D341Med (cell line): Measurements from ENCODE around the gene MTMR10.

Experiments
- DNase-seq: peaks from one replicate; pipeline ENCODE4 v3.0.0; 2012; ENCODE audit warnings: low spot score

Gene MTMR10

GRCh38 chr15:30921106-30921505 lies 70.3 kb downstream of the MTMR10 start:
- DNase-seq: no peak

GRCh38 chr15:30919877-30920550 lies 71.4 kb downstream of the MTMR10 start:
- no peak for DNase-seq

GRCh38 chr15:30918366-30918765 lies 73.1 kb downstream of the MTMR10 start:
- no peak for DNase-seq

GRCh38 chr15:30917675-30918074 lies 73.8 kb downstream of the MTMR10 start:
- no peak for DNase-seq

GRCh38 chr15:30917013-30917412 lies 74.4 kb downstream of the MTMR10 start:
- DNase-seq: no peak

- DNase-seq: no peak
Observed at GRCh38 chr15:30913761-30914160, 77.7 kb downstream of the MTMR10 start.

GRCh38 chr15:30906366-30906765 lies 85.1 kb downstream of the MTMR10 start:
- DNase-seq: no peak

- DNase-seq: no peak
Observed at GRCh38 chr15:30905821-30906220, 85.6 kb downstream of the MTMR10 start.

GRCh38 chr15:30904812-30905211 lies 86.6 kb downstream of the MTMR10 start:
- DNase-seq: no peak

GRCh38 chr15:30903497-30904187 lies 87.8 kb downstream of the MTMR10 start, which contains the start of gene FAN1:
Gene FAN1, plus strand, starts transcription at chr15:30903915. Its CDS starts 749 bp downstream, at chr15:30904664.
- peak; percentile 93 for DNase-seq

- no peak for DNase-seq
Observed at GRCh38 chr15:30901889-30902288, 89.5 kb downstream of the MTMR10 start.

GRCh38 chr15:30896211-30896606 lies 95.2 kb downstream of the MTMR10 start:
- DNase-seq: no peak

GRCh38 chr15:30895461-30896210 lies 95.8 kb downstream of the MTMR10 start:
- DNase-seq: no peak

- no peak for DNase-seq
Observed at GRCh38 chr15:30889196-30889595, 102.2 kb downstream of the MTMR10 start.
